PC-9 (cell line): ENCODE results near the gene REEP6.

Experiments used
- CTCF ChIP-seq: fragments of 200-600 bp; sonication (generic); conservative IDR thresholded peaks from 2 replicates; pipeline ENCODE4 v1.6.1; 2017; ENCODE audit warnings: mixed run types, antibody characterized with exemption, mild to moderate bottlenecking, moderate library complexity
- EZH2 ChIP-seq: fragments of 200-600 bp; sonication (generic); IDR thresholded peaks from 2 replicates; pipeline ENCODE4 v1.8.0; 2017; ENCODE audit warnings: antibody characterized with exemption, low read depth

- TF ChIP-seq CTCF (no peak), EZH2 (no peak)
Observed at GRCh38 chr19:1505991-1506881, 15.3 kb downstream of the REEP6 start.
